ENCODE results near the gene KCNA3. TPM values are rescaled to one million over a fixed set of nuclear protein-coding genes. Genes with fewer than 3 reads are reported as not detected.
A peak's percentile ranks its signal among the peaks of the same experiment; 100 is the strongest.

The KCNA3 gene
- 1 to 10 TPM; 1.5 to 2.7 (median 1.9) TPM for total RNA-seq
- long read RNA-seq, donor 1, partial matches to known transcripts: 0 of 3 reads
- long read RNA-seq, donor 1, other reads (novel, unspliced or antisense): 2 of 3 reads
- long read RNA-seq, donor 2: 0 reads

DNA sequence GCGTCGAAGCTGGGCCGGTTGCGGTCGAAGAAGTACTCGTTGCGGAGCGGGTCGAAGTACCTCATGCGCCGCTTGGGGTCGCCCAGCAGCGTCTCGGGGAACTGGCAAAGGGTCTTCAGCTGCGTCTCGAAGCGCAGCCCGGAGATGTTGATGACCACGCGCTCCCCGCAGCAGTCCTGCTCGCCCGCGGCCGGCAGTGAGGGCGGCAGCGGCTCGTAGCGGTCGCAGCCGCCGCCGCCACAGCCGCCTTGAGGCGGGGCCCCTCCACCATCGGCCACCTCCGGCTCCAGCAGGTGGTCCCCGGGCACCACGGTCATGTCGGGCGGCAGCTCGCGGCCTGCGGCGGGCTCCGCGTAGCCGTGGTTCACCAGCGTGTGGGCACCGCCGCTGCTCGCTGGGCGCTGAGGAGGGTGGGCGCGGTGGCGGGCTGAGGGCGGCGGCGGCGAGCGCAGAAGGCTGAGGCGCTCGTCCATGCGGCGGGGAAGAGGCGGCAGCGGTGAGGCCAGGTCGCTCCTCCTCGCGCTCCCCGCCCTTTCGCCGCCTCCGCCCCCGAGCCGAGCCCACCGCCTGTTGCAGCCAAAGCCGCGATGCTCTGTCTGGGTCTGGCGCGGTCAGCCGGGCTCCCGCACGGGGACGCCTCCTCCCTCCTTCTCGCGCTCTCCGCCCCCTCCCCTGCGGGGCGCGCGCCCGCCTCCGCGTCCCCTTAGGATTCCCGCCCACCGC, at the start of gene KCNA3:
KCNA3 (minus strand) TSS at position 604 of the 723 bp plus-strand sequence; CDS start at position 473, 131 bp downstream.
- intact Hi-C loops (cut with DNase I, micrococcal nuclease): no loop called here
- peak; percentile 70 for ATAC-seq
- Histone ChIP-seq H3K36me3 (ENCODE audit: low read depth) (no peaks in the 10 kb centered on the region), H3K9me3 (no peaks in the 10 kb centered on the region), H3K4me1 (ENCODE audit: low read depth) (no peaks in the 10 kb centered on the region), H3K4me3 (peak within 1 kb of the TSS; percentile 18)
- peak; percentile 35 to 80 (median 66) for DNase-seq
- TF ChIP-seq, protein P1, sequence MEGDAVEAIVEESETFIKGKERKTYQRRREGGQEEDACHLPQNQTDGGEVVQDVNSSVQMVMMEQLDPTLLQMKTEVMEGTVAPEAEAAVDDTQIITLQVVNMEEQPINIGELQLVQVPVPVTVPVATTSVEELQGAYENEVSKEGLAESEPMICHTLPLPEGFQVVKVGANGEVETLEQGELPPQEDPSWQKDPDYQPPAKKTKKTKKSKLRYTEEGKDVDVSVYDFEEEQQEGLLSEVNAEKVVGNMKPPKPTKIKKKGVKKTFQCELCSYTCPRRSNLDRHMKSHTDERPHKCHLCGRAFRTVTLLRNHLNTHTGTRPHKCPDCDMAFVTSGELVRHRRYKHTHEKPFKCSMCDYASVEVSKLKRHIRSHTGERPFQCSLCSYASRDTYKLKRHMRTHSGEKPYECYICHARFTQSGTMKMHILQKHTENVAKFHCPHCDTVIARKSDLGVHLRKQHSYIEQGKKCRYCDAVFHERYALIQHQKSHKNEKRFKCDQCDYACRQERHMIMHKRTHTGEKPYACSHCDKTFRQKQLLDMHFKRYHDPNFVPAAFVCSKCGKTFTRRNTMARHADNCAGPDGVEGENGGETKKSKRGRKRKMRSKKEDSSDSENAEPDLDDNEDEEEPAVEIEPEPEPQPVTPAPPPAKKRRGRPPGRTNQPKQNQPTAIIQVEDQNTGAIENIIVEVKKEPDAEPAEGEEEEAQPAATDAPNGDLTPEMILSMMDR (IDR thresholded peaks at IDR 0.05): no peak

DNA sequence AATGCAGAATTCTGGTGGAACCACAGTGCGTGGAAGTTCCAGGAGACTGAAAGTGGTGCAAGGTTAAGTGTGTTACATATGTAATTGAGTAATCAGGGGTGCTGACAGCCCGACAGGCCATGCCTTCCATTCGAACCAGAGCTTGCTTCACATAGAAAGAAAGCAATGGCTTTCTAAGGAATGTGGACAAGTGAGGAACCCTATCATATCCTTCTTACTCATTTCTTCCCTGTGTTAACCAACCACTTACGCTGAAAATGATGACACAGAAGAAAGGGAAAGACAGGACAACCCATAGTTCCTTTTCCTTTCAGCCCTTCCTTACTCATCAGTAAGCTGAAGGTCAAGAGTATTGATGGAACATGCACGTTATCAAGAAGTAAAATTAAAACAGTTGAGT, 48.1 kb upstream of the KCNA3 start:
- intact Hi-C loops (cut with DNase I, micrococcal nuclease): no loop called here
- ATAC-seq (no peak), DNase-seq (no peak)
- H3K36me3 ChIP-seq (ENCODE audit: low read depth): no peaks in the 10 kb centered on the region
- TF ChIP-seq, protein P1 (IDR thresholded peaks at IDR 0.05): no peak
- H3K4me3 ChIP-seq: no peak overlapping the region
- no peaks in the 10 kb centered on the region for H3K9me3 ChIP-seq
- H3K4me1 ChIP-seq (ENCODE audit: low read depth): no peaks in the 10 kb centered on the region

DNA sequence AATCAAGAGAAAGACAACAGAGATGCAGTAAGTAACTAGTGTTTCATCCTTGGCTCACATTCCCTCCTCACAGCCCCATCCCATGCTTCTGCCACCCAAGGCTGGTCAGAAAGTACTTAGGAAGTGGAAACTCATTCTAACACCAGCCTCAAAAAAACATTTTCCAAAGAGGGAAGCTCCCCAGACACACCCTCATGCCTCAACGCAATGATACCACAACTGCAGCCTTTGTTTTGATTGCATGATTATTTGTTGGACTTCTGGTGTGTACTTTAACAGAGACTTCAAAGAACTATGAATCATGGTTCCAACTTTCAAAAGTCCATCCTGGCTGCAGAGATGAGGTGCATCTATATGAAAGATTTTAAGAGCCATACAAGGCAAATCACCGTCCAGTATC, 45.2 kb upstream of the KCNA3 start:
- TF ChIP-seq, protein P1 (IDR thresholded peaks at IDR 0.05): no peak
- Histone ChIP-seq H3K36me3 (ENCODE audit: low read depth) (no peaks in the 10 kb centered on the region), H3K4me1 (ENCODE audit: low read depth) (no peaks in the 10 kb centered on the region), H3K4me3 (no peak overlapping the region), H3K9me3 (no peaks in the 10 kb centered on the region)
- no peak for DNase-seq
- intact Hi-C loops (cut with DNase I, micrococcal nuclease): no loop called here
- no peak for ATAC-seq

DNA sequence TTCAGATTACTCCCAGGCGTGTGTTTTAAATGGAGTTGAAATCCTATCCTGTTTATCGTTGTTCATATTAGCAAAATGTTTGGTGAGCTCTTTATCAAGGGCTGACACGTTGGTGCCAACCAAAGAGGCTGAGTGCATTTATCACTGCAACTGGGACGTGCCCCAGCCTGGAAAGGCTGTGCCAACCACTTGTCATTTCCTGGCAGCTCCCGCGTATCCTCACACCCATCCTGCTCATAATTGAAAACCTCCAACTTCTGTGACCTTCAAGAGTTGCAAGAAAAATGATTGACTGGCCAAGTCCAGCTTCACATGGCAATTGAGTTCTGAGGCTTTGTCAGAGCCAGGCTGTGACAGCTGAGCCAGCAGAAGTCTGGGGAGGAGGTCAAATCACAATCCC, 43.7 kb upstream of the KCNA3 start:
- Histone ChIP-seq H3K4me3 (no peak overlapping the region), H3K9me3 (no peaks in the 10 kb centered on the region), H3K4me1 (ENCODE audit: low read depth) (no peaks in the 10 kb centered on the region), H3K36me3 (ENCODE audit: low read depth) (no peaks in the 10 kb centered on the region)
- TF ChIP-seq, protein P1 (IDR thresholded peaks at IDR 0.05): no peak
- intact Hi-C loops (cut with DNase I, micrococcal nuclease): no loop called here
- no peak for ATAC-seq
- DNase-seq: no peak

DNA sequence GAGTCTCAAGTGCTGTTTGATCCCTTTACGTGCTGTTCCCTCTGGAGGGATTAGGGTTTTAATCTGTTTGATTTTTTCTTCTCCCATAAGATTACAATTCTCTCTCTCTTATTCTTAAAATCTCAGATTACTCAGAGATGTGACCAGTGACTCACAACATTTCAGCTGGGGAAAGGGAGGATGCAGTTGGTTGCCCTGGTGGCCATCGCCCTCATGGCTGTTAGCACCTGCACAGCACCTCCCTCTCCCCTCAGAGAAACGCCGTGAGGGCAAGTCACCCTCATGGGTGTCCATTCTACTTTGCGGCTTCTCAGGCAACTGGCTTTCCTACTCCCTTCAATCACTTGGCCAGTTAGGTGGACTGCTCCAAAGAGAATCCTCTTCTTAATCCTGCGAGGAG, 42.4 kb upstream of the KCNA3 start:
- no peak for ATAC-seq
- Histone ChIP-seq H3K9me3 (no peaks in the 10 kb centered on the region), H3K4me3 (no peak overlapping the region), H3K36me3 (ENCODE audit: low read depth) (no peaks in the 10 kb centered on the region), H3K4me1 (ENCODE audit: low read depth) (no peaks in the 10 kb centered on the region)
- no peak for DNase-seq
- TF ChIP-seq, protein P1 (IDR thresholded peaks at IDR 0.05): no peak
- intact Hi-C loops (cut with DNase I, micrococcal nuclease): no loop called here
